HG03460 (cell line): Measurements from ENCODE around the gene GNAS-AS1.

ENCODE experiments used
- ATAC-seq: cut with Tn5 transposase; IDR thresholded peaks from one replicate; pipeline ENCODE4 v1.9.1; 2021; ENCODE audit not compliant: unreplicated experiment

Gene GNAS-AS1

GRCh38 chr20:58886546-58886945, 35.8 kb upstream of the GNAS-AS1 start:
- ATAC-seq: no peak

- no peak for ATAC-seq
These were observed 34.3 kb upstream of the GNAS-AS1 start for GRCh38 chr20:58884966-58885365.

DNA sequence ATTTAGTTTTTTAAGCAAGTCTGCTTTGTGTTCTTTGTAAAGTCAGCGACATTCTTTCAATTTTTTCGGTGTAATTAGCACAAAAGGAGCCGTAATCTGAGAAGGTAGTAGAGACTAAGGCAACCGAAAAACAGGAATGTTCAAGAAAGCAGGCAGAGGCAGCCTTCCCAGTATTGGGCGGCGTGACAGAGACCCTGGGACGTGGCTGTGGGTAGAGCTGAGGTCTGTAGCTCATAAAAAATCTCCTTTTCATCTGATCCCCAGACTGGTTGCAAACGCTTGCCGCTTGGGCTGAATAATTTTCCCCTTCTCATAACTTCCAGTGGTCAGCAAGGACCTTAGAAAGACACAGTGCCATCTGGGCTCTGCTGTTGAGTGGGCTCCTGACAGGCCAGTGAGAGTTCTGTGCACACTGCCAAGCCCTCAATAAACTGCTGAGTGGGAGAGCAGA, 32.6 kb upstream of the GNAS-AS1 start:
- ATAC-seq: no peak

GRCh38 chr20:58882704-58883089, 32.0 kb upstream of the GNAS-AS1 start:
- ATAC-seq: no peak

- no peak for ATAC-seq
These were observed 30.5 kb upstream of the GNAS-AS1 start for GRCh38 chr20:58880994-58881752.

GRCh38 chr20:58880441-58880840, 29.7 kb upstream of the GNAS-AS1 start:
- ATAC-seq: no peak

- ATAC-seq: no peak
These were observed 27.7 kb upstream of the GNAS-AS1 start for GRCh38 chr20:58878399-58878798.

DNA sequence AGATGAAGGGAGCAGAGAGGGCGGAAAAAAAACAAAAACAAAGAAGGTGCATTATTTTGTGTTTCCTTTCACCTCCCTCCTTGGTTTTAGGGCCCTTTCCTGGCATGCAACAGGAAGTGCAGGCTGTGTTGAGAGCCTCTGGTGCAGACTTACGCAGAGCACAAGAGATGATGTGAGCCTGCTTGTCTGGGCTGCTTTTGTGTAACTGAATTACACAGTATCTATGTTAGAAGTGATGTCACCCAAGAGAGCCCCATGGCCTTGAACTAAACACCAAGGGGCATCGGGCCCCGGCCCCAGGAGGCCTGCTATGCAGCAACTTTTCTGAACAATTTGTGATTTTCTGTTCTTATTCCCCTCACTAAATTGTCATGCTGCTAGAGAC, 27.3 kb upstream of the GNAS-AS1 start:
- ATAC-seq: no peak

- ATAC-seq: no peak
These were observed 26.6 kb upstream of the GNAS-AS1 start for GRCh38 chr20:58877050-58877975.

- no peak for ATAC-seq
These were observed 25.7 kb upstream of the GNAS-AS1 start for GRCh38 chr20:58876437-58876836.

GRCh38 chr20:58875541-58876134, 24.9 kb upstream of the GNAS-AS1 start:
- ATAC-seq: no peak

DNA sequence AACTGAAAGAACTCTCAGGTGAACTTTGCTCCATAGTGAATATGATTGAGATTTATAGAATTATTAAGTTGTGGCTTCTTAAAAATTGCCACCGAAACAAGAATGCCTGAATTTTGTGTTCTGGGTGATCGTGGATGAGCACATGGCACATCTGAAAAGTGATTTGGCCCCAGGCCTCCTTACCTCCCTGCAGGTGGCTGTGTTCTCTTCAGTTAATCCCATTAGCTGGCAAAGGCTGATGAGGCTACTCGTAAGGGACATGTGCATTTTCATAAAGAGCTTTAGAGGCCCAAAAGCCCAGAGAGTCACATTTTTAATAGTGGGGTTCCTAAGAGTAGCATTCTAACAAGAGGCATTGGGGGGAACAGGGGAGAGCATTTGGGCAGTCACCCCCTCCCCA, 24.4 kb upstream of the GNAS-AS1 start:
- no peak for ATAC-seq

DNA sequence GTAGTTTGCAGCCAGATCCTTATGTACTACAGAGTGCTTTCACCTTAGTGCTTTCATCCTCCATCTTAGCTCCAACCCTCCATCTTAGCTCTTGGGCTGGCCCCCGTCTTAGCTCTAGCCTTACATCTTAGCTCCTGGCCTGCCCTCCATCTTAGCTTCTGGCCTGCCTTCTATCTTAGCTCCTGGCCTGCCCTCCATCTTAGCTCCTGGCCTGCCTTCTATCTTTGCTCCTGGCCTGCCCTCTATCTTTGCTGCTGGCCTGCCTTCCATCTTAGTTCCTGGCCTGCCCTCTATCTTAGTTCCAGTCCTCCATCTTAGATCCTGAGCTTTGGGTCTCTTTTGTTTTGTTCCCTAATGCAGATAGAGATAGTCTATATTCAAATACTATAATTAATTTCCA, 23.8 kb upstream of the GNAS-AS1 start:
- no peak for ATAC-seq

- no peak for ATAC-seq
These were observed 20.9 kb upstream of the GNAS-AS1 start for GRCh38 chr20:58871533-58872102.

- no peak for ATAC-seq
These were observed 19.8 kb upstream of the GNAS-AS1 start for GRCh38 chr20:58870293-58871014.

GRCh38 chr20:58869662-58870227, 19.0 kb upstream of the GNAS-AS1 start:
- ATAC-seq: no peak

DNA sequence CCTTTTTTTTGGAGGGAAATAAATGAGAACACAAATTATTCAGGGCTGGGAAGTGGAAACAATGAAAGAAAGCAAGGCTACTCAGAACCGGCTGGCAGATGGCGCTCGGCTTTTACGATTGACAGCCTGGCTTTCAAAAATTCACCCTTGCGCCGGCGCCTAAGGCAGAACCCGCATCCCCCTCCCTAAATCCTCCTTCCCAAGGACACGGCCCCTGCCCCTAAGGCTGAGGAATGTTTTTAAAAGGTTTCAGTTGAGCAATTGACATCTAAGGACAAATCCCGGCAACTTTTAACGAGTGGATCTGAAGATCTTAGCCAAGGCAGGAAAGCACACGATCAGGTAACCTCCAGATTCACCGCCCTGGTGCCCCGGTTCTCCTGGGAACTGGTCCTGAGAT, 18.1 kb upstream of the GNAS-AS1 start:
- ATAC-seq: no peak

DNA sequence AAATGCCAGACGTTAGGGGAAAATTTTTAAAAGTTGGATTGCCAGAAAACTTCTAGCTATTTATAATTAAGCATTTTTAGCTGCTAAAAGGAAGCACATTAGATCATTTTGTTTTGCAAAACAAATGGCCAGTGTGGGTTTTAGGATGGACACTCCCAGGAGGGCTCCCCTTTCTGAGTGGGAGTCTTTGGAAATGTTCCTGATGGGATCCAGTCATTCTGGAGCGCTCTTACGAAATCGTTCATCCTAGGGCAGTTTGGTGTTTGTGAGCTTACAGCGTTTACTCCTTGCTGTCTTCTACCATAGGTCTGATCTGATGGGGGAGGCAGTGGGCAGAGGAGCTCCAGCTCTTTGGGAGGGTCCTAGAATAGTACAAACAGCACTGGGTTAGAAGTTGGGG, 16.5 kb upstream of the GNAS-AS1 start:
- no peak for ATAC-seq

DNA sequence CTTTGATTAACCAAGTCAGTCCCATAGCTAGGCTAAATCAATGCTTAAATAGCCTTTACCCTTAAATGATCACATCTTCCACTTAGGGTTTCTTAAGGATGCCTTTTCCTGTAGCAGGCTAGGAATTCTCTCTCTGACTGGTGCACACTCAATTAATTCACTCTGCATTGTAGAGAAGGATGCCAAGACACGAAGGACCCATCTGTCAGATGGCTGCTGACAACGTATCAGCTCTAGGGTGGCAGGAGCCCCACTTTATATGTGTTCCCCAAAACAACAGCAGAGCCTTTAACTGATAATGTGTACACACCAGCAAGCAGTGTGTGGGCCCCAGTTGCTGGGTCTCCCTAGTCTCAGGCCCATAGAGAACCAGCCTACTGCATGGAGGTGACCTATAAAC, 15.1 kb upstream of the GNAS-AS1 start:
- ATAC-seq: no peak

DNA sequence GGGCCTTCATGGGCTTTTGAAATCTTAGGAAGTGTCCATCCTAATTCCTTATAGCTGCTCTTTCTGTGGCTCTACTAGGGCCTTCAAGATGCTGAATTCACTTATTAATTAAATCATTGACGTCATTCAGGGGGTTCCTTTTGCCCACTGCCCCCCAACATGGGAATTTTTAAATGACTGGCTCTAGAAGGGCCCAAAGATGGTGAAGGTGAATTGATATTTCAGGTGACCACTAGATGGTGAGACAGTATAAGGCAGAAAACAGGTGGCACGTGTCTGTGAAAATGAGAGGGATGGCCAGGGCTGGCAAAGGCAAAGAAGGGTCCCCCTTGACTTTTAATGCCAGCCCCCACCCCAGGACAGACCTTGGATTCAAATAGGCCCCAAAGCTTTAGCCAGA, 13.6 kb upstream of the GNAS-AS1 start:
- no peak for ATAC-seq
